ENCODE measurements around the gene CEACAM5. TPM values are rescaled to one million over a fixed set of nuclear protein-coding genes. Genes with fewer than 3 reads are reported as not detected.

Gene CEACAM5
- total and polyA plus RNA-seq, 2 of the 4 experiments (the other 2 are of a cell fraction) = not detected

GRCh38 chr19:41734156-41734555, 25.7 kb downstream of the CEACAM5 start:
- H3K9me1 ChIP-seq (ENCODE audit: insufficient read depth, low read length) = no peaks in the 10 kb centered on the region
- no peak overlapping the region for H2AK5ac ChIP-seq (ENCODE audit: low read depth, low read length)
- no peak overlapping the region for H3K9ac ChIP-seq (ENCODE audit: low read depth, low read length)
- no peaks in the 10 kb centered on the region for H3K4me1 ChIP-seq (ENCODE audit: control insufficient read depth, insufficient read depth, low read length)
- no peak overlapping the region for H3K18ac ChIP-seq (ENCODE audit: low read depth, low read length)
- H3K14ac ChIP-seq (replicated peaks; ENCODE audit: low read depth, low read length) = no peak overlapping the region
- H3K27ac ChIP-seq (ENCODE audit: insufficient read depth, low read length) = no peak overlapping the region
- H3K9me3 ChIP-seq (ENCODE audit: control insufficient read depth, insufficient read depth, low read length) = no peaks in the 10 kb centered on the region
- no peak overlapping the region for H3K56ac ChIP-seq (ENCODE audit: extremely low read depth, insufficient read depth, low read length)
- H2BK20ac ChIP-seq (ENCODE audit: low read depth, low read length) = no peak overlapping the region
- BruUV-seq (replicated peaks) = no TSS peak
- H3K79me1 ChIP-seq (ENCODE audit: low read depth in 1 of 2, low read length in 2 of 2) = no peaks in the 10 kb centered on the region
- TF ChIP-seq USF2 (IDR thresholded peaks at IDR 0.05; ENCODE audit: low read depth, low read length) (no peak), RCOR1 (IDR thresholded peaks at IDR 0.05; ENCODE audit: insufficient replicate concordance, low read length) (no peak), MXI1 (IDR thresholded peaks at IDR 0.05; ENCODE audit: borderline replicate concordance, low read depth, low read length) (no peak), MAFK (IDR thresholded peaks at IDR 0.05; ENCODE audit: low read depth, low read length) (no peak), MAZ (IDR thresholded peaks at IDR 0.05; ENCODE audit: borderline replicate concordance, low read depth, low read length) (no peak), NFE2L2 (IDR thresholded peaks at IDR 0.05; ENCODE audit: low read depth, low read length) (no peak), RAD21 (IDR thresholded peaks at IDR 0.05; ENCODE audit: low read length) (no peak), CHD1 (IDR thresholded peaks at IDR 0.05; ENCODE audit: low read depth, low read length) (no peak), ELK1 (IDR thresholded peaks at IDR 0.05; ENCODE audit: borderline replicate concordance, low read depth, low read length) (no peak), CEBPB (IDR thresholded peaks at IDR 0.05; ENCODE audit: low read depth, low read length) (no peak), FOS (IDR thresholded peaks at IDR 0.05; ENCODE audit: low read depth, low read length) (no peak), POLR2A (IDR thresholded peaks at IDR 0.05; ENCODE audit: low read depth, low read length) (no peak)
- TF ChIP-seq, protein P1, sequence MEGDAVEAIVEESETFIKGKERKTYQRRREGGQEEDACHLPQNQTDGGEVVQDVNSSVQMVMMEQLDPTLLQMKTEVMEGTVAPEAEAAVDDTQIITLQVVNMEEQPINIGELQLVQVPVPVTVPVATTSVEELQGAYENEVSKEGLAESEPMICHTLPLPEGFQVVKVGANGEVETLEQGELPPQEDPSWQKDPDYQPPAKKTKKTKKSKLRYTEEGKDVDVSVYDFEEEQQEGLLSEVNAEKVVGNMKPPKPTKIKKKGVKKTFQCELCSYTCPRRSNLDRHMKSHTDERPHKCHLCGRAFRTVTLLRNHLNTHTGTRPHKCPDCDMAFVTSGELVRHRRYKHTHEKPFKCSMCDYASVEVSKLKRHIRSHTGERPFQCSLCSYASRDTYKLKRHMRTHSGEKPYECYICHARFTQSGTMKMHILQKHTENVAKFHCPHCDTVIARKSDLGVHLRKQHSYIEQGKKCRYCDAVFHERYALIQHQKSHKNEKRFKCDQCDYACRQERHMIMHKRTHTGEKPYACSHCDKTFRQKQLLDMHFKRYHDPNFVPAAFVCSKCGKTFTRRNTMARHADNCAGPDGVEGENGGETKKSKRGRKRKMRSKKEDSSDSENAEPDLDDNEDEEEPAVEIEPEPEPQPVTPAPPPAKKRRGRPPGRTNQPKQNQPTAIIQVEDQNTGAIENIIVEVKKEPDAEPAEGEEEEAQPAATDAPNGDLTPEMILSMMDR (conservative IDR thresholded peaks at IDR 0.05; ENCODE audit: low read depth, low read length) = no peak
- DNase-seq = no peak
- no CpG with 5 or more reads among the region's 4 CpGs for WGBS, 2 experiments (ENCODE audit: extremely low coverage in 2 of 2, insufficient read length in 1 of 2)
- H3K4me2 ChIP-seq (ENCODE audit: low read depth, low read length) = no peak overlapping the region
- peaks cover 2% of the 10 kb centered on the region for H3K27me3 ChIP-seq (ENCODE audit: control insufficient read depth, insufficient read depth, low read length)
- no peak overlapping the region for H4K8ac ChIP-seq (ENCODE audit: low read depth in 2 of 2, low read length in 2 of 2)
- H2AK9ac ChIP-seq (replicated peaks; ENCODE audit: low read depth, low read length, poor library complexity) = no peak overlapping the region
- no peak overlapping the region for H3K4me3 ChIP-seq (ENCODE audit: insufficient read depth, low read depth, low read length)
- no peak overlapping the region for H2BK5ac ChIP-seq (ENCODE audit: low read depth, low read length, poor library complexity, severe bottlenecking)
- no peak for ATAC-seq (ENCODE audit: low read depth)
- no peaks in the 10 kb centered on the region for H4K20me1 ChIP-seq (ENCODE audit: insufficient read depth, low read length)
- in situ Hi-C loops (cut with MboI; ENCODE audit: low sequenced_read_pairs) = no loop called here
- H4K91ac ChIP-seq (ENCODE audit: insufficient read depth, low read depth, low read length) = no peak overlapping the region
- no peak overlapping the region for H4K5ac ChIP-seq (ENCODE audit: low read depth, low read length)
- POLR2A ChIA-PET (ENCODE audit: unreplicated experiment) = no interaction called here
- no peak overlapping the region for H3K23ac ChIP-seq (ENCODE audit: low read depth, low read length)
- H2BK120ac ChIP-seq (ENCODE audit: low read depth, low read length) = no peak overlapping the region
- CTCF ChIA-PET = no interaction called here
- no peaks in the 10 kb centered on the region for H3K36me3 ChIP-seq (ENCODE audit: control insufficient read depth, insufficient read depth, low read length)
- H2AFZ ChIP-seq (replicated peaks; ENCODE audit: low read length, poor library complexity) = no peak overlapping the region
- dilution Hi-C loops (cut with HindIII; ENCODE audit: low sequenced_read_pairs, unreplicated experiment) = no loop called here
- intact Hi-C loops (cut with micrococcal nuclease) = no loop called here
- no peak overlapping the region for H3K4ac ChIP-seq (ENCODE audit: low read depth, low read length)
- H2BK15ac ChIP-seq (ENCODE audit: low read depth, low read length) = no peak overlapping the region

Data from IMR-90 (cell line).